ENCODE measurements around the gene NUMA1. TPM values are rescaled to one million over a fixed set of nuclear protein-coding genes. Genes with fewer than 3 reads are reported as not detected.

The NUMA1 gene
- total and polyA plus RNA-seq, 4 donors = 19.5 to 93.2 (median 42.1) TPM

DNA sequence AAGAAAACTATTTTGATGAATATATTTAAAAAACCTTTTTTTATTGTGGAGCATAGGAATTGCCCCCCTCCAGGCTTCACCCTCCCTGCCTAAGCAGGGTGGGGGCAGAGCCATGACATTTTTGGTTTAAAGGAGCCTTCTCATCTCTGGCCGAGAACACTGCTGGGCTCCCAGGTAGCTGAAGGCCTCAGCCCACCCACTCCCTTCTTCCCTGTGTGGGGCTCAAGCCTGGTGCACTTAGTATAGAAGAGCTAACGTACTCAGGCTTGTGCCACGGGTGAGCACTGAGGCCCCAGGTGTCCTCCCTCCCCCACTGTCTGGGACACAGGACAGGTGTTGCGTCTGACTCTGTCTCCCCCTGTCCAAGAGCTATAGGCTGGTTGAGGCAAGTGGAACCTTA is 83.8 kb downstream of the NUMA1 start:
- H3K27me3 ChIP-seq (ENCODE audit: control insufficient read depth in 4 of 4, insufficient read depth in 4 of 4, low read length in 3 of 4) = no peaks in the 10 kb centered on the region
- no peak overlapping the region for H3K9ac ChIP-seq (ENCODE audit: low read depth in 1 of 2, low read length in 2 of 2)
- H3K9me3 ChIP-seq (ENCODE audit: control insufficient read depth in 4 of 4, low read length in 3 of 4) = no peaks in the 10 kb centered on the region
- TF ChIP-seq HNF4A (conservative IDR thresholded peaks at IDR 0.05) (no peak), FOXA2 (IDR thresholded peaks at IDR 0.05) (no peak), RAD21 (IDR thresholded peaks at IDR 0.05) (no peak), RXRA (IDR thresholded peaks at IDR 0.05) (no peak), SP1 (IDR thresholded peaks at IDR 0.05) (no peak), YY1 (IDR thresholded peaks at IDR 0.05) (no peak), NR2F2 (IDR thresholded peaks at IDR 0.05) (no peak), TAF1 (conservative IDR thresholded peaks at IDR 0.05) (no peak), GABPA (IDR thresholded peaks at IDR 0.05 in 1 of 2, conservative IDR thresholded peaks at IDR 0.05 in 1 of 2) (no peak), JUND (IDR thresholded peaks at IDR 0.05) (no peak), EGR1 (IDR thresholded peaks at IDR 0.05; ENCODE audit: low read depth in 2 of 2) (no peak), HNF4G (IDR thresholded peaks at IDR 0.05) (no peak), FOXA1 (IDR thresholded peaks at IDR 0.05) (no peak)
- TF ChIP-seq, protein P1, sequence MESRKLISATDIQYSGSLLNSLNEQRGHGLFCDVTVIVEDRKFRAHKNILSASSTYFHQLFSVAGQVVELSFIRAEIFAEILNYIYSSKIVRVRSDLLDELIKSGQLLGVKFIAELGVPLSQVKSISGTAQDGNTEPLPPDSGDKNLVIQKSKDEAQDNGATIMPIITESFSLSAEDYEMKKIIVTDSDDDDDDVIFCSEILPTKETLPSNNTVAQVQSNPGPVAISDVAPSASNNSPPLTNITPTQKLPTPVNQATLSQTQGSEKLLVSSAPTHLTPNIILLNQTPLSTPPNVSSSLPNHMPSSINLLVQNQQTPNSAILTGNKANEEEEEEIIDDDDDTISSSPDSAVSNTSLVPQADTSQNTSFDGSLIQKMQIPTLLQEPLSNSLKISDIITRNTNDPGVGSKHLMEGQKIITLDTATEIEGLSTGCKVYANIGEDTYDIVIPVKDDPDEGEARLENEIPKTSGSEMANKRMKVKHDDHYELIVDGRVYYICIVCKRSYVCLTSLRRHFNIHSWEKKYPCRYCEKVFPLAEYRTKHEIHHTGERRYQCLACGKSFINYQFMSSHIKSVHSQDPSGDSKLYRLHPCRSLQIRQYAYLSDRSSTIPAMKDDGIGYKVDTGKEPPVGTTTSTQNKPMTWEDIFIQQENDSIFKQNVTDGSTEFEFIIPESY (IDR thresholded peaks at IDR 0.05) = no peak
- TF ChIP-seq, protein P2, sequence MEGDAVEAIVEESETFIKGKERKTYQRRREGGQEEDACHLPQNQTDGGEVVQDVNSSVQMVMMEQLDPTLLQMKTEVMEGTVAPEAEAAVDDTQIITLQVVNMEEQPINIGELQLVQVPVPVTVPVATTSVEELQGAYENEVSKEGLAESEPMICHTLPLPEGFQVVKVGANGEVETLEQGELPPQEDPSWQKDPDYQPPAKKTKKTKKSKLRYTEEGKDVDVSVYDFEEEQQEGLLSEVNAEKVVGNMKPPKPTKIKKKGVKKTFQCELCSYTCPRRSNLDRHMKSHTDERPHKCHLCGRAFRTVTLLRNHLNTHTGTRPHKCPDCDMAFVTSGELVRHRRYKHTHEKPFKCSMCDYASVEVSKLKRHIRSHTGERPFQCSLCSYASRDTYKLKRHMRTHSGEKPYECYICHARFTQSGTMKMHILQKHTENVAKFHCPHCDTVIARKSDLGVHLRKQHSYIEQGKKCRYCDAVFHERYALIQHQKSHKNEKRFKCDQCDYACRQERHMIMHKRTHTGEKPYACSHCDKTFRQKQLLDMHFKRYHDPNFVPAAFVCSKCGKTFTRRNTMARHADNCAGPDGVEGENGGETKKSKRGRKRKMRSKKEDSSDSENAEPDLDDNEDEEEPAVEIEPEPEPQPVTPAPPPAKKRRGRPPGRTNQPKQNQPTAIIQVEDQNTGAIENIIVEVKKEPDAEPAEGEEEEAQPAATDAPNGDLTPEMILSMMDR (IDR thresholded peaks at IDR 0.05; ENCODE audit: low read depth, low read length, missing input control) = no peak
- TF ChIP-seq, protein P3, sequence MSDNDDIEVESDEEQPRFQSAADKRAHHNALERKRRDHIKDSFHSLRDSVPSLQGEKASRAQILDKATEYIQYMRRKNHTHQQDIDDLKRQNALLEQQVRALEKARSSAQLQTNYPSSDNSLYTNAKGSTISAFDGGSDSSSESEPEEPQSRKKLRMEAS (IDR thresholded peaks at IDR 0.05) = no peak
- TF ChIP-seq, protein P4, sequence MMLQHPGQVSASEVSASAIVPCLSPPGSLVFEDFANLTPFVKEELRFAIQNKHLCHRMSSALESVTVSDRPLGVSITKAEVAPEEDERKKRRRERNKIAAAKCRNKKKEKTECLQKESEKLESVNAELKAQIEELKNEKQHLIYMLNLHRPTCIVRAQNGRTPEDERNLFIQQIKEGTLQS (IDR thresholded peaks at IDR 0.05) = no peak
- WGBS = 95% methylated on average over 4 of the region's 4 CpGs
- no peak for DNase-seq (ENCODE audit: low spot score)
- no peak overlapping the region for H3K4me3 ChIP-seq (ENCODE audit: low read depth in 1 of 3, low read length in 3 of 3)
- peaks cover 2 to 17% (median 10%) of the 10 kb centered on the region in 4 donors for H3K4me1 ChIP-seq (ENCODE audit: control insufficient read depth in 4 of 4, insufficient read depth in 4 of 4, low read length in 3 of 4)
- no peak overlapping the region for H3K27ac ChIP-seq (ENCODE audit: low read depth in 1 of 2, low read length in 2 of 2)
- H3K36me3 ChIP-seq (ENCODE audit: control insufficient read depth in 4 of 4, insufficient read depth in 3 of 4, low read depth in 1 of 4, low read length in 3 of 4) = peaks cover 0 to 3% (median 1%) of the 10 kb centered on the region in 4 donors

DNA sequence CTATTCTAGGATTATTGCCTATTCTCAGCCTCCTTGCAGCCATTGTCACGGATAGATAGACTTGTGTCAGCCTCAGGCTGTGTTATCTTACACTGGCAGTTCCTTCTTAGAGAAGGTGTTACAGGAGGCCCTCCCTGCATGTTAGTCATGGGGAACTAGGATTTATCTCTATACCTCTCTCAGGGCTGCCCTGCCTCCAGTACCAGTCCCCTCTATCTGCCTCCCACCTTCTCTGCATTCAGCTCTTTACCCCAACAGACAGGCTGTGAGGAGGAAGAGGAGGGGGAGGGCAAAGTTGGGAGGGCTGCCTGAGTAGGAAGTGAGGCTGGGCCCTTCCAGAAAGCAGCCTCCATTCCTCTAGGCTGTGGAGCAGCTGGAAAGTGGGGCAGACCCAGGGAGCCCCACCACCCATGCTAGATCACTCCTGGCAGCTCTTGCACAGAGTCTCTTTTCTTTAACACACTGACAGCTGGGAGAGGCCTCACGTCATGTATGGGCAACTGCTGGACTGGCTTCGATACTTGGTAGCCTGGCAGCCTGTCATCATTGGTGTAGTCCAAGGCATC is 84.5 kb downstream of the NUMA1 start:
- no peak for DNase-seq (ENCODE audit: low spot score)
- Histone ChIP-seq H3K9ac (ENCODE audit: low read depth in 1 of 2, low read length in 2 of 2) (no peak overlapping the region), H3K4me3 (ENCODE audit: low read depth in 1 of 3, low read length in 3 of 3) (no peak overlapping the region), H3K27me3 (ENCODE audit: control insufficient read depth in 4 of 4, insufficient read depth in 4 of 4, low read length in 3 of 4) (no peaks in the 10 kb centered on the region), H3K27ac (ENCODE audit: low read depth in 1 of 2, low read length in 2 of 2) (no peak overlapping the region), H3K9me3 (ENCODE audit: control insufficient read depth in 4 of 4, low read length in 3 of 4) (no peaks in the 10 kb centered on the region), H3K4me1 (ENCODE audit: control insufficient read depth in 4 of 4, insufficient read depth in 4 of 4, low read length in 3 of 4) (peaks cover 2 to 17% (median 10%) of the 10 kb centered on the region in 4 donors), H3K36me3 (ENCODE audit: control insufficient read depth in 4 of 4, insufficient read depth in 3 of 4, low read depth in 1 of 4, low read length in 3 of 4) (peaks cover 0 to 2% (median under 1%) of the 10 kb centered on the region in 4 donors)
- WGBS = 95% methylated on average over 3 of the region's 3 CpGs
- no peak for TF ChIP-seq SP1 (IDR thresholded peaks at IDR 0.05)
- TF ChIP-seq, protein P5, sequence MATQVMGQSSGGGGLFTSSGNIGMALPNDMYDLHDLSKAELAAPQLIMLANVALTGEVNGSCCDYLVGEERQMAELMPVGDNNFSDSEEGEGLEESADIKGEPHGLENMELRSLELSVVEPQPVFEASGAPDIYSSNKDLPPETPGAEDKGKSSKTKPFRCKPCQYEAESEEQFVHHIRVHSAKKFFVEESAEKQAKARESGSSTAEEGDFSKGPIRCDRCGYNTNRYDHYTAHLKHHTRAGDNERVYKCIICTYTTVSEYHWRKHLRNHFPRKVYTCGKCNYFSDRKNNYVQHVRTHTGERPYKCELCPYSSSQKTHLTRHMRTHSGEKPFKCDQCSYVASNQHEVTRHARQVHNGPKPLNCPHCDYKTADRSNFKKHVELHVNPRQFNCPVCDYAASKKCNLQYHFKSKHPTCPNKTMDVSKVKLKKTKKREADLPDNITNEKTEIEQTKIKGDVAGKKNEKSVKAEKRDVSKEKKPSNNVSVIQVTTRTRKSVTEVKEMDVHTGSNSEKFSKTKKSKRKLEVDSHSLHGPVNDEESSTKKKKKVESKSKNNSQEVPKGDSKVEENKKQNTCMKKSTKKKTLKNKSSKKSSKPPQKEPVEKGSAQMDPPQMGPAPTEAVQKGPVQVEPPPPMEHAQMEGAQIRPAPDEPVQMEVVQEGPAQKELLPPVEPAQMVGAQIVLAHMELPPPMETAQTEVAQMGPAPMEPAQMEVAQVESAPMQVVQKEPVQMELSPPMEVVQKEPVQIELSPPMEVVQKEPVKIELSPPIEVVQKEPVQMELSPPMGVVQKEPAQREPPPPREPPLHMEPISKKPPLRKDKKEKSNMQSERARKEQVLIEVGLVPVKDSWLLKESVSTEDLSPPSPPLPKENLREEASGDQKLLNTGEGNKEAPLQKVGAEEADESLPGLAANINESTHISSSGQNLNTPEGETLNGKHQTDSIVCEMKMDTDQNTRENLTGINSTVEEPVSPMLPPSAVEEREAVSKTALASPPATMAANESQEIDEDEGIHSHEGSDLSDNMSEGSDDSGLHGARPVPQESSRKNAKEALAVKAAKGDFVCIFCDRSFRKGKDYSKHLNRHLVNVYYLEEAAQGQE (IDR thresholded peaks at IDR 0.05) = no peak
- no peak for TF ChIP-seq FOXA1 (IDR thresholded peaks at IDR 0.05)
- no peak for TF ChIP-seq YY1 (IDR thresholded peaks at IDR 0.05)
- TF ChIP-seq TAF1 (conservative IDR thresholded peaks at IDR 0.05) = no peak
- TF ChIP-seq FOXA2 (IDR thresholded peaks at IDR 0.05) = no peak
- TF ChIP-seq, protein P2 (IDR thresholded peaks at IDR 0.05; ENCODE audit: low read depth, low read length, missing input control) = no peak
- no peak for TF ChIP-seq HNF4G (IDR thresholded peaks at IDR 0.05)
- no peak for TF ChIP-seq JUND (IDR thresholded peaks at IDR 0.05)
- TF ChIP-seq, protein P3 (IDR thresholded peaks at IDR 0.05) = no peak
- TF ChIP-seq GABPA (IDR thresholded peaks at IDR 0.05 in 1 of 2, conservative IDR thresholded peaks at IDR 0.05 in 1 of 2) = no peak
- TF ChIP-seq HNF4A (conservative IDR thresholded peaks at IDR 0.05) = no peak
- TF ChIP-seq, protein P1 (IDR thresholded peaks at IDR 0.05) = no peak
- TF ChIP-seq RAD21 (IDR thresholded peaks at IDR 0.05) = no peak

Measured in liver (tissue), 9 donors.